Panc1 (cell line): ENCODE results near the gene SMYD5.

Experiments used
- CTCF ChIP-seq: fragments of 450-650 bp; IDR thresholded peaks from 2 replicates; pipeline ENCODE4 v1.5.1; 2017; ENCODE audit warnings: mild to moderate bottlenecking
- POLR2AphosphoS5 ChIP-seq: IDR thresholded peaks from 2 replicates; pipeline ENCODE4 v1.6.1; 2012; ENCODE audit warnings: mild to moderate bottlenecking, low read depth, low read length, moderate library complexity
- REST ChIP-seq, 2 experiments: IDR thresholded peaks; 2 replicates each; pipeline ENCODE4 v1.6.1; 2011 to 2012; ENCODE audit warnings: low read depth in 2 of 2, control low read depth in 1 of 2, low read length in 1 of 2, mild to moderate bottlenecking in 1 of 2, moderate library complexity in 1 of 2; ENCODE audit not compliant: insufficient read depth in 1 of 2
- SIN3A ChIP-seq: IDR thresholded peaks from 2 replicates; pipeline ENCODE4 v1.6.1; 2012; ENCODE audit warnings: low read depth, mild to moderate bottlenecking, low read length, moderate library complexity, borderline replicate concordance; ENCODE audit not compliant: insufficient read depth
- TCF7L2 ChIP-seq: IDR thresholded peaks from 2 replicates; pipeline ENCODE4 v1.6.1; 2011; ENCODE audit warnings: mild to moderate bottlenecking, low read depth, low read length, inconsistent platforms

GRCh38 chr2:73223821-73224220, 9.8 kb downstream of the SMYD5 start:
- TF ChIP-seq CTCF: no peak
- TF ChIP-seq SIN3A: no peak
- no peak for TF ChIP-seq POLR2AphosphoS5
- no peak for TF ChIP-seq REST (IDR thresholded peaks at IDR 0.05; ENCODE audit: insufficient read depth in 1 of 2, low read depth in 2 of 2, low read length in 1 of 2)
- no peak for TF ChIP-seq TCF7L2
